HG02642 (cell line): ENCODE data around the gene KIAA0753.
"Not testable (repeated sequence)": the region's sequence is repeated elsewhere in the genome, so short reads cannot be mapped to it uniquely, and the experiment has no call there.

ENCODE experiments used
- ATAC-seq: cut with Tn5 transposase; IDR thresholded peaks from one replicate; pipeline ENCODE4 v1.9.1; 2021; ENCODE audit warnings: mild to moderate bottlenecking; ENCODE audit not compliant: unreplicated experiment, poor library complexity

The KIAA0753 gene

DNA sequence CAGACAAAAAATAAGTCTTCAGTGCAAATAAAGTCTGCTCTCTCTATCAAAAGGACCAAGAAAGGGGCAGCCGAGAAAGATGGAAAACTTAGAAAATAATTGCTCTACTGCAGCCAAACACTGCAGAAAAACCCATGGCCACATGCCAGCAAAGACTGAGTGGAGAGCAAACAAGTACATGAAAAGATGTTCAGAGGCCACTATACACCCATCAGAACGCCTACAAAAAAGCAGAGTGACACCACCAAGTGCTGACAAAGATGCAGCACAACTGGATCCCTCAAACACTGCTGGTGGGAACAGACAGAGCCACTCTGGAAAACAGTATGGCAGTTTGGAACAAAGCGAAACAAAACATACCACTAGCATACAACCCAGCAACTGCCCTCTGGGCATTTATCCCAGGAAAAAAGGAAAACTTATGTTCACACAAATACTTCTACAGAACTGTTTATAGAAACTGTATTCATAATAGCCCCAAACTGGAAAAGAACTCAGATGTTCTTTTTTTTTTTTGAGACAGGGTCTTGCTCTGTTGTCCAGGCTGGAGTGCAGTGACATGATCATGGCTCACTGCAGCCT lies 36.7 kb downstream of the KIAA0753 start:
- no peak for ATAC-seq

DNA sequence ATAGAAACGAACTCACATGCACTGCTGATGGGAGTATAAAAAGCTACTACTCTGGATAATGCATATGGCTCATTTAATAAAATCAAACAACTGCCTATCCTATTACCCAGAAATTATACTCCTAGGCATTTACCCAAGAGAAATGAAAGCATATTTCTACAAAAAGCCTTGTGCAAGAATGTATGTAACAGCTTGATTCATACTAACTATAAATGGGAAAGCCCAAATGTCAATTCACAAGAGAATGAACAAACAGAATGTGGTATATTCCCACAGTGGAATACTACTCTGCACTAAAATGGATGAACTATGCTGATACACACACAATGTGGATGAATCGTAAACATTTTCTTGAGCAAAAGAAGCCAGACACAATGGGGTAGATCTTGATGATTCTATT lies 38.4 kb downstream of the KIAA0753 start:
- ATAC-seq, result no peak

- no peak for ATAC-seq
These were observed 41.1 kb downstream of the KIAA0753 start for GRCh38 chr17:6599364-6599763.

- no peak for ATAC-seq
These were observed 42.8 kb downstream of the KIAA0753 start for GRCh38 chr17:6597727-6598126.

GRCh38 chr17:6596941-6597340 lies 43.6 kb downstream of the KIAA0753 start:
- no peak for ATAC-seq

DNA sequence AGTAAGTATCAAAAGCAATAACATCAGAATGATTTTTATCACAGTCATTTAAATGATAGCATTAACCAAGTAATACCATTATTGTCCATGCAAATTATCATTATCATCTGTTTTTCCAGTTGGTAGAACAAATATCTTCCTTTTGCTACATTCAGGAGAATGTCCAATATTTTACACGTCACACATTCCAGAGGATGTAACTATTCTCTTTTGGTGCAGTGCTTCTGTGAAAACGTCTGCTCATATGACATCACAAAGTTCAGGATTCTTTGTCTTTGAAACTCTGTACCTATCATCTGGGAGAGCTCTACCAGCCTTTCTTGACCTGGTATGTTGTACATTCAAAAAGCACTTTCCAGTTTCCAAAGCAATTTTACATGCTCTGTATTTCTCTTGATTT lies 44.0 kb downstream of the KIAA0753 start:
- ATAC-seq, result no peak

- no peak for ATAC-seq
These were observed 44.4 kb downstream of the KIAA0753 start for GRCh38 chr17:6596081-6596480.

GRCh38 chr17:6593371-6593770 lies 47.1 kb downstream of the KIAA0753 start:
- ATAC-seq, result not testable (repeated sequence)

DNA sequence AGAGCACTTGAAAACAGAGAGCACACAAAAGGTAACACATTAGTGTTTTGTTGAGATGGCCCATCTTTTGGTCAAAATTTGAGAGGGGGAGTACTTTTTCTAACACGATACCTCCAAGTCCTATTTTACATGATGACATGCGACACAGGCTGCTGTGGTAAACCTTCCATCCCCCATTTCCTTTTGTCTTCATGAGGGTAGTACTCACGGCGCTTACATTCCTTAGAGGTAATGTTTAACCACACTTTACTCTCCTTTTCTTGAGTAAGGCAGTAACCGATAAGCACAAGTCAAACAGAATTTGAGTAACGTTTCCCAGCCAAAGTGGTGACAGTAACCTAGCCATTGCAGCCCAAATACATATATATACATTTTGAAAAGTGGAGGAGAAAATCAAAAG lies 48.3 kb downstream of the KIAA0753 start:
- ATAC-seq, result no peak

DNA sequence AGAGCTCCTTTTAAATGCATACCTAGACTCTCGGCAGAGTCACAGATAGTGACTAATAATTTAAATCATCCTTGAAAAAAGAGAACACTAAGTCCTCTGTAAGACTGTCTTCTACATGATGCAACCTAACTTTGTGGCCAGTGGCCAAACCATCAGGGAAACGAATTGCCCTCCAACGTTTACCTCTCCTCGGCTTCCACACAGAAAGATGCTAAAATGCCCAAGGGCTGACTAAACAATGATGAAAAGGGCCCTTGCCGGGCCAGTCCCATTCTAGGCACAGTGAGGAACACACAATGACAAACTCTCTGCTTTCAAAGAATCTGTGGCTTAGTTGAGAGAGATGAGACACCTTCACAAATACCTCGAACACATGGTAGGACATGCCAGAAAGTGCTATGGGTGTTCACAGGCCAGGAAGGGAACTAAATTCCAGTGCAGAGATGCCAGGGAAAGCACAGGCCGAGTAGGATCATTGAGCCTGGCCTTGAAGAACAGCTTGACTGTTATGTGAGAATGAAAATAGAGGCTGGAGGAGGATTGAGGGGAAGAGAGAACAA lies 48.8 kb downstream of the KIAA0753 start:
- ATAC-seq, result no peak

DNA sequence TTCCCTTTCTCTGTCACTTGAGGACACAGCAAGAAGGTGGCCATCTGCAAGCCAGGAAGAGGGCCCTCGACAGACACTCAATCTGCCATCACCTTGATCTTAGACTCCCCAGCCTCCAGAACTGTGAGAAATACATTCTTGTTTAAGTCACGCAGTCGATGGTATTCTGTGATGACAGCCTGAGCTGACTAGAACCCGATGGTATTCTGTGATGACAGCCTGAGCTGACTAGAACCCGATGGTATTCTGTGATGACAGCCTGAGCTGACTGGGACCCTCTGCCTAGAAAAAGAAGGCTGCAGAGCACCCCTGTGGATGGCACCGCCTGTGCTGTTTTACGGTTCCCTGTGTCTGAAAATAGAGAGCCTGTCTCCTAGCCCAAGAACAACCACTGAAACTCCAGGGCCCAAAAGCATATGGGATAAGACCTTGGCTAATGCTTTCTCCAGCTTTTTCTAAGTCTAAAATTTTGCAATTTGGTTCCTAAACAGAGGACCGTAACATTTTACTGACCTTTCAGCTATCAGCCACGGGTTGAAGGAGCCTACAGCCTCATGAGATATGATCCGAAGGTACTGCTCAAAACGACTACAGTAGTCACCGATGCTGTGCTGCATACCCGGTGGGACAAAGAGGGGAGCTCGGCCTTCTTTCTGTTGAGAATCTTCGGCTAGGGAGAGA lies 51.1 kb downstream of the KIAA0753 start:
- ATAC-seq, result no peak

GRCh38 chr17:6588165-6588564 lies 52.3 kb downstream of the KIAA0753 start:
- ATAC-seq, result no peak

DNA sequence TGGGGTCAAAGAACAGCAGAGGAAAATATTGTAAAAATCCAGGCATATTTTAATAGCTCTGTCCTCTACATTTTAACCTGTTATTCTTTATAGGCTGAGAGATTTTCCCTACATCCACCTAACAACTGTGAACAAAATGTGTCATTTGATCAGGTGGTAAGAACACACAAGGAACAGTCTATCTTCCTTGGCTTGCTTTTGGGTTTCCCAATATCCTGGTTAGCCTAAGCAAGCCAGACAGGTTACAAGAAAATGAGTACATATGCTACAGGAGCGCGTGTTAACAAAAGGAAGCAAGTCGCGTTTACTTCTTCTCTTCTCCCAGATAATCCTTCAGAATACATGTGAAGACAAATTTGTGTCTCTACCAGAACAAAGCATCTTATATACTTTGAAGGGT lies 53.2 kb downstream of the KIAA0753 start:
- ATAC-seq, result no peak

DNA sequence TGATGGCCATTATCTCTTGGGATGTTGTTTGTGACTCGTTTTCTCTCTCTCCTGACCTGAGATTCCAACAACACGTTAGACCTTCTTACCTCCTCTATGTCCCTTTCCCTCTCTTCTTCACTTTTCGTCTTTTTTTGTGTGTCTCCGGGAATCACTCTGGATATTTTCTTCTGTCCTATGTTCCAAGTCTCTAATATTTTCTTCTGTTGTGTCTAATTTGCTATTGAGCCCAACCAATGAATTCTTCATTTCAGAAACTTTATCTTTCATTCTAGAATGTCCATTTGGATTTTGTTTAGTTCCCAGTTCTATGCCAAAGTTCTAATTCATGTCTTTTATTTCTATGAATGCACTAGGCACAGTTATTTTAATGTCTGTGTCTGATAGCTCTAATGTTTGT lies 57.1 kb downstream of the KIAA0753 start:
- no peak for ATAC-seq

- ATAC-seq, result no peak
These were observed 59.9 kb downstream of the KIAA0753 start for GRCh38 chr17:6580625-6581024.

- no peak for ATAC-seq
These were observed 62.0 kb downstream of the KIAA0753 start for GRCh38 chr17:6578491-6578890.

DNA sequence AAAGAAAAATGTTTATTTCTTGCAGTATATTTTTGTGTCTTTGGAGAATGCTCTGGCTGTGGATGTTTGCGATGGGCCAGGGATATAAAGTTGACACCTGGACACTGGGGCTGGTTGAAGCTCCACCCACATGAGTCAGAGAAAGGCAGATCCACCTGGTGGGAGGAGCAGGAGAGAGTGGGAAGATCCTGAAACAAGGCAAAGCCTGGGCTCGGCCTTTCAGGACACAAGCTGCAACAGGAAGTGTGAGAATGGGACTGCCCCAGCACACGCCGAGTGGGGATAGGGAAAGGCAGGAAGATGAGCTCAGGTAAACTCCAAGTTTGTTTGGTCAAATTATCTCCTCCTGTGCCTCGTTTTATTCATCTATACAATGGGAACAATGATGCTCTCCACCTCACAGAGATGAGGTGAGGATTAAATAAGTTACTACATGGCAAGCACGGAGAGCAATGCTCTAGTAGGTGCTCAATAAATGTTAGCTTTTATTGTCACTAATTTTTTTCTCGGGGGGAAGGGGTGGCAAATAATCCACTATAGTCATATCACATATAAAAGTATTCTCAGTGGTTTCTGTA lies 62.7 kb downstream of the KIAA0753 start:
- ATAC-seq, result no peak

DNA sequence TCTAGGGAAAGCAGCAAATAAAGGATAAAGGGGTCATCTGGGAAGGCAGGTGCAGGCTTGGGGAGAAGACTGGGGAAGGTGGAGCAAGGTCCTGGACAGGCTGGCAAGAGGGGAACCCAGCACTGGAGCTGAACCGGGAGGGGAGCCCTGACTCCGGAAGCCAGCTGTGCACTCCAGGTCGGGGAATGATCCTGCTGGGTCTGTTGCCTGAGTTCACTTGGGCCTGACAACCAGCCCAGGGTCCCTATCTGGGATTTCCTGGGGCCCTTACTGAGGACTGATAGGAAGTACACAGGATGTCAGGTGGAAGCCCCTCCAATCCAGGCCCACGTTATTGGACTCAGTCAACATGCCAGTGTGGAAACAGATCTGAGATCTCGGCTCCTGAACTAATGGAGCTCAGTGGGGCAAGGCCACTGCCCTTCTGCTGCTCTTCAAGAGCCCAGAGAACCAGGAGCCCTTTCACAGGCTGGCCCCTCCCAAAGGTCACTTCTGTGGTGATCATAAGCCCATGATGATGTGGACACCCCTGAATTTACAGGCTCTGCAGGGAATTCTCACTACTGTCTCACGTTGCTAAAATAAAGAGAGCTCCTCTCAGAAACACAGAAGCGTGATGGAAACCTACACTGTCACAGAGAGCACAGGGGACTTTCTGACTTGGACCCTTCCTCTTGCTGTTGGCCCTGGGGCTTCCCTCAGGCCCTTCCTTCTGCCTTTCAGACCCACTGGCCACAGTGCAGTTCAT lies 64.3 kb downstream of the KIAA0753 start:
- no peak for ATAC-seq

DNA sequence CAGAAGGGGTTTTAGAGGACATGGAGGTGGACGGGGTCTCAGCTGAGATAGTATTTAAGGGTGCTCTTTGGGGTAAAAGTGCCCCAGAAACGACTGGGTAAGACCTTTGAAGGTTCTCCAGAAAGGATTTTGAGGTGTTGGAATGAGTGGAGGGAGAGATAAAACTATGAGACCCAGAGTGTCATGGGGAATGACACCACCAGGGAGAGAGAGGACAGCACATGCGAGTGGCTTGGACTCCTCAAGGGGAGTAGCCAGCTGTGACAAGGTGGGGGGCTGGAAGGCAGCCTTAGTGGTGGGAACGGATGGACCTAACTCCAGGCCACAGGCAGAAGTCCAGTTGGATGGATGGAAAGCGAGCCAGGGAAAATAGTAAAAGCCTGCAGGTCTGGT lies 64.9 kb downstream of the KIAA0753 start:
- ATAC-seq, result no peak

- no peak for ATAC-seq
These were observed 65.6 kb downstream of the KIAA0753 start for GRCh38 chr17:6574687-6575595.
